SK-N-SH treated with all-trans-retinoic acid at 6 μM for 48 hours (cell line): ENCODE data around the gene DCHS2.

Source experiments
- ATAC-seq: fragments of 200-7000 bp; cut with Tn5 transposase; 3 replicates; pipeline ENCODE4 v1.9.1; 2020; ENCODE audit warnings: mild to moderate bottlenecking, moderate library complexity
- ARNTL ChIP-seq: fragments of 450-650 bp; formaldehyde crosslinking; IDR thresholded peaks from 2 replicates; pipeline ENCODE4 v1.5.0; 2020; ENCODE audit warnings: low read depth, mild to moderate bottlenecking, moderate library complexity, borderline replicate concordance
- CREB5 ChIP-seq: fragments of 250-450 bp; sonication (Bioruptor Pico); IDR thresholded peaks from 2 replicates; pipeline ENCODE4 v1.5.1; 2020; ENCODE audit warnings: low read depth, mild to moderate bottlenecking, moderate library complexity
- CSDC2 ChIP-seq: fragments of 250-450 bp; sonication (Bioruptor Pico); IDR thresholded peaks from 2 replicates; pipeline ENCODE4 v1.5.0; 2020; ENCODE audit warnings: mild to moderate bottlenecking, moderate library complexity
- CSRNP3 ChIP-seq: fragments of 250-450 bp; sonication (Bioruptor Pico); IDR thresholded peaks from 2 replicates; pipeline ENCODE4 v1.5.1; 2021; ENCODE audit warnings: mild to moderate bottlenecking, moderate library complexity
- ESRRG ChIP-seq: fragments of 250-450 bp; sonication (Bioruptor Pico); IDR thresholded peaks from 2 replicates; pipeline ENCODE4 v1.6.1; 2021; ENCODE audit warnings: mild to moderate bottlenecking
- GLIS3 ChIP-seq: fragments of 250-450 bp; sonication (Bioruptor Pico); IDR thresholded peaks from 2 replicates; pipeline ENCODE4 v1.5.0; 2020; ENCODE audit warnings: mild to moderate bottlenecking, moderate library complexity
- ISL1 ChIP-seq: fragments of 250-450 bp; sonication (Bioruptor Pico); IDR thresholded peaks from 2 replicates; pipeline ENCODE4 v2.1.2; 2022; ENCODE audit warnings: mild to moderate bottlenecking, moderate library complexity
- OSR1 ChIP-seq: fragments of 250-450 bp; sonication (Bioruptor Pico); IDR thresholded peaks from 2 replicates; pipeline ENCODE4 v1.8.0; 2022; ENCODE audit warnings: moderate library complexity, mild to moderate bottlenecking, inconsistent platforms
- POU6F1 ChIP-seq: fragments of 250-450 bp; sonication (Bioruptor Pico); IDR thresholded peaks from 2 replicates; pipeline ENCODE4 v1.8.0; 2021; ENCODE audit warnings: low read depth, mild to moderate bottlenecking, moderate library complexity, borderline replicate concordance
- PPARA ChIP-seq: fragments of 250-450 bp; sonication (Bioruptor Pico); IDR thresholded peaks from 2 replicates; pipeline ENCODE4 v1.5.0; 2020; ENCODE audit warnings: mild to moderate bottlenecking, borderline replicate concordance
- RARB ChIP-seq: fragments of 250-450 bp; sonication (Bioruptor Pico); IDR thresholded peaks from 2 replicates; pipeline ENCODE4 v1.8.0; 2021; ENCODE audit warnings: mild to moderate bottlenecking, moderate library complexity
- SNAI2 ChIP-seq: fragments of 250-450 bp; sonication (Bioruptor Pico); IDR thresholded peaks from 2 replicates; pipeline ENCODE4 v1.5.0; 2020; ENCODE audit warnings: mild to moderate bottlenecking, moderate library complexity
- TCF4 ChIP-seq: fragments of 250-450 bp; sonication (Bioruptor Pico); IDR thresholded peaks from 2 replicates; pipeline ENCODE4 v1.8.0; 2021; ENCODE audit warnings: mild to moderate bottlenecking, moderate library complexity, borderline replicate concordance
- TOX ChIP-seq: fragments of 250-450 bp; sonication (Bioruptor Pico); IDR thresholded peaks from 2 replicates; pipeline ENCODE4 v1.8.0; 2021; ENCODE audit warnings: mild to moderate bottlenecking, moderate library complexity, borderline replicate concordance
- ZC3H10 ChIP-seq: fragments of 250-450 bp; sonication (Bioruptor Pico); IDR thresholded peaks from 2 replicates; pipeline ENCODE4 v1.5.1; 2021; ENCODE audit warnings: mild to moderate bottlenecking, moderate library complexity
- ZFP3 ChIP-seq: fragments of 250-450 bp; sonication (Bioruptor Pico); IDR thresholded peaks from 2 replicates; pipeline ENCODE4 v1.5.0; 2020; ENCODE audit warnings: mild to moderate bottlenecking, moderate library complexity
- ZFP30 ChIP-seq: fragments of 450-650 bp; formaldehyde crosslinking; IDR thresholded peaks from 2 replicates; pipeline ENCODE4 v1.5.0; 2022; ENCODE audit warnings: mild to moderate bottlenecking, moderate library complexity
- ZNF565 ChIP-seq: fragments of 450-650 bp; formaldehyde crosslinking; conservative IDR thresholded peaks from 2 replicates; pipeline ENCODE4 v1.5.0; 2020; ENCODE audit warnings: low read depth, mild to moderate bottlenecking, moderate library complexity
- ZNF70 ChIP-seq: fragments of 450-650 bp; formaldehyde crosslinking; IDR thresholded peaks from 2 replicates; pipeline ENCODE4 v1.5.0; 2020; ENCODE audit warnings: mild to moderate bottlenecking, moderate library complexity
- ZNF8 ChIP-seq: fragments of 450-650 bp; formaldehyde crosslinking; IDR thresholded peaks from 2 replicates; pipeline ENCODE4 v1.5.0; 2020; ENCODE audit warnings: mild to moderate bottlenecking, moderate library complexity
- TF ChIP-seq, protein P1 (sequence below): fragments of 250-450 bp; sonication (Bioruptor Pico); IDR thresholded peaks from 2 replicates; pipeline ENCODE4 v1.5.0; 2020; ENCODE audit warnings: mild to moderate bottlenecking, moderate library complexity
- TF ChIP-seq, protein P2 (sequence below): fragments of 250-450 bp; sonication (Bioruptor Pico); IDR thresholded peaks from 2 replicates; pipeline ENCODE4 v1.8.0; 2020; ENCODE audit warnings: mild to moderate bottlenecking, moderate library complexity, borderline replicate concordance

The DCHS2 gene

DNA sequence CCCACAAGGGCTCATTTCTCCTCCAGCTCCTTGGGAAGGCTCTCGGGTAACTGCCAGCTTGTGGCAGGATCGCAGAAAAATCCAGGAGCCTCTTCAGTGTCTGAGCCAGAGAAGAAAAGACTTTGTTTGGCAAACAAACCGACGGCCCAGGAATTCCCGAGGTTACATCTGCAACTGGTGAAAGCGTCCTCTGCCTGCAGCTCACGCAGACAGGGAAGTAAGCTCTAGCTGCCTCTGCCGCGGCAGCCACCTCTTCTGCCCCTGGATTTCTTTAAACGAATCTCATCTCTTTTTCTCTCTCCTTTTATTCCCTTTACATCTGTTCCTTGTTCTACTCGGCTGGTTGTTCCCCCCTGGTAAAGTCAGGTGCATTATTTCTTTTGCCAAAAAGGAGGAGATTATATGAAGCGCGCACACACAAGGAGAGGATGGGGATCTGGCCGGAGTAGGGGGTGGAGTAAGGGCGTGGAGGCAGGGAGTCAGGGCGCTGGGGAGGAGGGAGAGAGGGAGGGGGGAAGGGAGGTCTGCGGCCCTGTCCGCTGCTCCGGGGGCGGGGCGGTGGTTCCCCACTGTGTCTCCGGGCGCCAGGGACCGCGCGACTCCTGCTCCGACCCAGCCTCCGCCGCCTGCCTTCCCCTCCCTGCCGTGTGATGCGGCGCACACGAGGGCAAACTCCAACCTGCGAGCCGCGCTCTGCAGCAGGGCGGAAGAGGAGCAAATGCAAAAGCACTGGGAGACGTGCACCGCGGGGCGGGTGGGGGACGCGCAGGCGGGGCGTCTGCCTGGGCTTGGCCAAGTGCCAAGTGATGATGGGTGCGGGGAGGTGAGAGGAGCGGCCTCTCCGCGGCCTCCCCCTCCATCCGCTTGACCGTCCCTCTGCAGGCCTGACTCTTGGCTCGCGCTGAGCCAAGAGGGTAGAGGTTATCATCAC, at the start of gene DCHS2:
Gene DCHS2, minus strand, starts transcription at position 459 of the 931 bp plus-strand sequence. Its CDS starts 444 bp downstream, at position 15.
- peak; percentile 61 for ATAC-seq
- no peak for TF ChIP-seq CSDC2 (CRISPR knock-in tag)
- no peak for TF ChIP-seq PPARA (CRISPR knock-in tag)
- TF ChIP-seq ZFP3 (CRISPR knock-in tag): no peak
- TF ChIP-seq SNAI2 (CRISPR knock-in tag): no peak
- no peak for TF ChIP-seq ISL1 (CRISPR knock-in tag)
- TF ChIP-seq, protein P1, sequence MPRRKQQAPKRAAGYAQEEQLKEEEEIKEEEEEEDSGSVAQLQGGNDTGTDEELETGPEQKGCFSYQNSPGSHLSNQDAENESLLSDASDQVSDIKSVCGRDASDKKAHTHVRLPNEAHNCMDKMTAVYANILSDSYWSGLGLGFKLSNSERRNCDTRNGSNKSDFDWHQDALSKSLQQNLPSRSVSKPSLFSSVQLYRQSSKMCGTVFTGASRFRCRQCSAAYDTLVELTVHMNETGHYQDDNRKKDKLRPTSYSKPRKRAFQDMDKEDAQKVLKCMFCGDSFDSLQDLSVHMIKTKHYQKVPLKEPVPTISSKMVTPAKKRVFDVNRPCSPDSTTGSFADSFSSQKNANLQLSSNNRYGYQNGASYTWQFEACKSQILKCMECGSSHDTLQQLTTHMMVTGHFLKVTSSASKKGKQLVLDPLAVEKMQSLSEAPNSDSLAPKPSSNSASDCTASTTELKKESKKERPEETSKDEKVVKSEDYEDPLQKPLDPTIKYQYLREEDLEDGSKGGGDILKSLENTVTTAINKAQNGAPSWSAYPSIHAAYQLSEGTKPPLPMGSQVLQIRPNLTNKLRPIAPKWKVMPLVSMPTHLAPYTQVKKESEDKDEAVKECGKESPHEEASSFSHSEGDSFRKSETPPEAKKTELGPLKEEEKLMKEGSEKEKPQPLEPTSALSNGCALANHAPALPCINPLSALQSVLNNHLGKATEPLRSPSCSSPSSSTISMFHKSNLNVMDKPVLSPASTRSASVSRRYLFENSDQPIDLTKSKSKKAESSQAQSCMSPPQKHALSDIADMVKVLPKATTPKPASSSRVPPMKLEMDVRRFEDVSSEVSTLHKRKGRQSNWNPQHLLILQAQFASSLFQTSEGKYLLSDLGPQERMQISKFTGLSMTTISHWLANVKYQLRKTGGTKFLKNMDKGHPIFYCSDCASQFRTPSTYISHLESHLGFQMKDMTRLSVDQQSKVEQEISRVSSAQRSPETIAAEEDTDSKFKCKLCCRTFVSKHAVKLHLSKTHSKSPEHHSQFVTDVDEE (CRISPR knock-in tag): no peak
- no peak for TF ChIP-seq ESRRG (CRISPR knock-in tag)
- no peak for TF ChIP-seq GLIS3
- no peak for TF ChIP-seq ZFP30 (CRISPR knock-in tag)
- no peak for TF ChIP-seq POU6F1
- TF ChIP-seq OSR1: no peak
- TF ChIP-seq, protein P2, sequence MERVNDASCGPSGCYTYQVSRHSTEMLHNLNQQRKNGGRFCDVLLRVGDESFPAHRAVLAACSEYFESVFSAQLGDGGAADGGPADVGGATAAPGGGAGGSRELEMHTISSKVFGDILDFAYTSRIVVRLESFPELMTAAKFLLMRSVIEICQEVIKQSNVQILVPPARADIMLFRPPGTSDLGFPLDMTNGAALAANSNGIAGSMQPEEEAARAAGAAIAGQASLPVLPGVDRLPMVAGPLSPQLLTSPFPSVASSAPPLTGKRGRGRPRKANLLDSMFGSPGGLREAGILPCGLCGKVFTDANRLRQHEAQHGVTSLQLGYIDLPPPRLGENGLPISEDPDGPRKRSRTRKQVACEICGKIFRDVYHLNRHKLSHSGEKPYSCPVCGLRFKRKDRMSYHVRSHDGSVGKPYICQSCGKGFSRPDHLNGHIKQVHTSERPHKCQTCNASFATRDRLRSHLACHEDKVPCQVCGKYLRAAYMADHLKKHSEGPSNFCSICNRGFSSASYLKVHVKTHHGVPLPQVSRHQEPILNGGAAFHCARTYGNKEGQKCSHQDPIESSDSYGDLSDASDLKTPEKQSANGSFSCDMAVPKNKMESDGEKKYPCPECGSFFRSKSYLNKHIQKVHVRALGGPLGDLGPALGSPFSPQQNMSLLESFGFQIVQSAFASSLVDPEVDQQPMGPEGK (CRISPR knock-in tag): no peak
- no peak for TF ChIP-seq CSRNP3 (CRISPR knock-in tag)
- TF ChIP-seq TOX (CRISPR knock-in tag): no peak
- no peak for TF ChIP-seq ZNF565
- TF ChIP-seq TCF4 (CRISPR knock-in tag): no peak
- no peak for TF ChIP-seq RARB (CRISPR knock-in tag)
- no peak for TF ChIP-seq ZNF70 (CRISPR knock-in tag)
- TF ChIP-seq CREB5 (CRISPR knock-in tag): no peak
- TF ChIP-seq ZNF8 (CRISPR knock-in tag): no peak
- TF ChIP-seq, all 23 proteins: peak for 0

GRCh38 chr4:154534296-154534695, 42.7 kb upstream of the DCHS2 start:
- ATAC-seq: no peak
- TF ChIP-seq ZNF565 (no peak), ZNF8 (CRISPR knock-in tag) (no peak), ESRRG (CRISPR knock-in tag) (no peak), ZFP3 (CRISPR knock-in tag) (no peak), ZC3H10 (no peak), ZFP30 (CRISPR knock-in tag) (no peak), CSRNP3 (CRISPR knock-in tag) (no peak), ISL1 (CRISPR knock-in tag) (no peak), ARNTL (CRISPR knock-in tag) (no peak)
- TF ChIP-seq, protein P1 (CRISPR knock-in tag): no peak
- TF ChIP-seq, protein P2 (CRISPR knock-in tag): no peak
